ENCODE measurements around the gene CD2BP2. TPM values are rescaled to one million over a fixed set of nuclear protein-coding genes. Genes with fewer than 3 reads are reported as not detected.

Gene CD2BP2
- total and polyA plus RNA-seq, 2 of the 13 experiments (the other 11 are each of a cell fraction or from before 2014, with no cell fraction given) = 24.9 to 54.6 TPM

DNA sequence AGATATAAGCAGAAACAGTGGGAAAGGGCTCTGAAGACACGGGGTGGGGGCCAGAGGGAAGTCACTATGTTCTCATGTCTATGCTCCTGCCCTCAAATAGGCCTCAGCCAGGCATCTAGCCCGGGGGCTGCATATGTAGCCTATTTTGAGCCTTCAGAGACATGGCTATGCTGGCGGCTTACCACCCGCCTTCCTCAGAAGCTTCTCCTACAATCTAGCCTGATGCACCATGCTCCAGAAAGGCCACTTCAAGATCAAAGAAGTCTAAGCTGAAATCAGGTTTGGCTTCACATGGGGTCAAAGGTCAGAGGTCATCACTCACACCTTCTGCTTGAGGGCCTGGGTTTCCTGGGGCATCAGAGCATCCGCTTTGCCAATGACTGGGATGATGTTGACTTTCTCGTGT, 25.7 kb upstream of the CD2BP2 start (continued):
- TF ChIP-seq, protein P1, sequence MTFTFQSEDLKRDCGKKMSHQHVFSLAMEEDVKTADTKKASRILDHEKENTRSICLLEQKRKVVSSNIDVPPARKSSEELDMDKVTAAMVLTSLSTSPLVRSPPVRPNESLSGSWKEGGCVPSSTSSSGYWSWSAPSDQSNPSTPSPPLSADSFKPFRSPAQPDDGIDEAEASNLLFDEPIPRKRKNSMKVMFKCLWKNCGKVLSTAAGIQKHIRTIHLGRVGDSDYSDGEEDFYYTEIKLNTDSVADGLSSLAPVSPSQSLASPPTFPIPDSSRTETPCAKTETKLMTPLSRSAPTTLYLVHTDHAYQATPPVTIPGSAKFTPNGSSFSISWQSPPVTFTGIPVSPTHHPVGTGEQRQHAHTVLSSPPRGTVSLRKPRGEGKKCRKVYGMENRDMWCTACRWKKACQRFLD (CRISPR knock-in tag; IDR thresholded peaks at IDR 0.05; ENCODE audit: borderline replicate concordance) = no peak
- TF ChIP-seq POLR2AphosphoS5 (IDR thresholded peaks at IDR 0.05; ENCODE audit: low read depth, low read length) = no peak
- no peak for TF ChIP-seq REL (CRISPR knock-in tag; conservative IDR thresholded peaks at IDR 0.05)
- TF ChIP-seq, protein P2, sequence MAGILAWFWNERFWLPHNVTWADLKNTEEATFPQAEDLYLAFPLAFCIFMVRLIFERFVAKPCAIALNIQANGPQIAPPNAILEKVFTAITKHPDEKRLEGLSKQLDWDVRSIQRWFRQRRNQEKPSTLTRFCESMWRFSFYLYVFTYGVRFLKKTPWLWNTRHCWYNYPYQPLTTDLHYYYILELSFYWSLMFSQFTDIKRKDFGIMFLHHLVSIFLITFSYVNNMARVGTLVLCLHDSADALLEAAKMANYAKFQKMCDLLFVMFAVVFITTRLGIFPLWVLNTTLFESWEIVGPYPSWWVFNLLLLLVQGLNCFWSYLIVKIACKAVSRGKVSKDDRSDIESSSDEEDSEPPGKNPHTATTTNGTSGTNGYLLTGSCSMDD (CRISPR knock-in tag; IDR thresholded peaks at IDR 0.05) = no peak
- TF ChIP-seq ZSCAN25 (CRISPR knock-in tag; IDR thresholded peaks at IDR 0.05) = no peak
- no peak for TF ChIP-seq MAZ (IDR thresholded peaks at IDR 0.05; ENCODE audit: borderline replicate concordance, low read depth, low read length)
- no peak for TF ChIP-seq MAZ (CRISPR knock-in tag; IDR thresholded peaks at IDR 0.05; ENCODE audit: low read depth)
- TF ChIP-seq, protein P3, sequence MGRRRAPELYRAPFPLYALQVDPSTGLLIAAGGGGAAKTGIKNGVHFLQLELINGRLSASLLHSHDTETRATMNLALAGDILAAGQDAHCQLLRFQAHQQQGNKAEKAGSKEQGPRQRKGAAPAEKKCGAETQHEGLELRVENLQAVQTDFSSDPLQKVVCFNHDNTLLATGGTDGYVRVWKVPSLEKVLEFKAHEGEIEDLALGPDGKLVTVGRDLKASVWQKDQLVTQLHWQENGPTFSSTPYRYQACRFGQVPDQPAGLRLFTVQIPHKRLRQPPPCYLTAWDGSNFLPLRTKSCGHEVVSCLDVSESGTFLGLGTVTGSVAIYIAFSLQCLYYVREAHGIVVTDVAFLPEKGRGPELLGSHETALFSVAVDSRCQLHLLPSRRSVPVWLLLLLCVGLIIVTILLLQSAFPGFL (CRISPR knock-in tag; IDR thresholded peaks at IDR 0.05) = no peak

DNA sequence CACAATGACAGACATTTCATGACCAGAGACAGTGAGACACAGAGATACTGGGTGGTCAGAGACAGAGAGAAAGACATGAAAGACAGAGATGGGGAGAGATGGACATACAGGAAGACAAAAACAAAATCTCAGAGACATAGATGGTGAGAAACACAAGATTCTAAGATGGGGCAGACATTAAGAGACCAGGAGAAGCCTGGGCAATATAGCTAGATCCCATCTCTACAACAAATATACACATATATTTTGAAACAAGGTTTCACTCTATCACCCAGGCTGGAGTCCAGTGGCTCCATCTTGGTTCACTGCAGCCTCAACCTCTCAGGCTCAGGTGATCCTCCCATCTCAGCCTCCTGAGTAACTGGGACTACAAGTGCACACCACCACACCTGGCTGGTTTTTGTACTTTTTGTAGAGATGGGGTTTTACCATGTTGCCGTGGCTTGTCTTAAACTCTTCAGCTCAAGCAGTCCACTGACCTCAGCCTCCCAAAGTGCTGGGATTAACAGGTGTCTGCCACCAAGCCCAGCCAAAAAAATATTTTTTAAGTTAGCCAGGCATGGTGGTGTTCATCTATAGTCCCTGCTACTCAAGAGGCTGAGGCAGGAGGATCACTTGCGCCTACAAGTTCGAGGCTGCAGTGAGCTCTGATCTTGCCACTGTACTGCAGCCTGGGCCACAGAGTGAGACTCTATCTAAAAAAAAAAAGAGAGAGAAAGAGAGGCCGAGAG, 25.1 kb upstream of the CD2BP2 start:
- ChIA-PET POLR2A (interaction anchor here (1.4 to 1.5 kb wide), 2 partner anchors 9 to 22 kb away, joined by 5 to 6 read pairs; no protein-coding TSS in a partner anchor), CTCF (ENCODE audit: low intra/inter-chr PET ratio, low total read pairs) (no interaction called here)
- Histone ChIP-seq H3K4me3 (replicated peaks in 1 of 3; ENCODE audit: insufficient read depth in 1 of 3, low read depth in 2 of 3, low read length in 3 of 3) (no peak overlapping the region), H3K27me3 (ENCODE audit: control insufficient read depth in 1 of 2, insufficient read depth in 2 of 2, low read length in 2 of 2) (no peaks in the 10 kb centered on the region), H3K4me1 (ENCODE audit: insufficient read depth, low read length) (peaks cover 52% of the 10 kb centered on the region), H3K9me3 (ENCODE audit: low read length) (no peaks in the 10 kb centered on the region), H3K4me2 (ENCODE audit: low read depth, low read length) (no peak overlapping the region), H3K79me2 (ENCODE audit: insufficient read depth, low read length) (peaks cover 2% of the 10 kb centered on the region), H3K9ac (ENCODE audit: insufficient read depth, low read depth, low read length) (no peak overlapping the region), H3K36me3 (replicated peaks in 1 of 2; ENCODE audit: control insufficient read depth in 1 of 2, insufficient read depth in 2 of 2, low read length in 2 of 2) (no peaks in the 10 kb centered on the region), H3K27ac (ENCODE audit: extremely low read length, insufficient read depth, low read length) (no peak overlapping the region), H4K20me1 (ENCODE audit: insufficient read depth, low read length) (no peaks in the 10 kb centered on the region), H2AFZ (ENCODE audit: low read length) (no peak overlapping the region)
- WGBS (ENCODE audit: low lambda C conversion rate) = 93% methylated on average over 4 of the region's 4 CpGs
- TF ChIP-seq FOXM1 (CRISPR knock-in tag; IDR thresholded peaks at IDR 0.05) = 0 out of 2 replicates have a peak, but pooled peaks have one; percentile 44
- peak; percentile 67; the same call in 1 of the 2 replicates for TF ChIP-seq ZNF121 (CRISPR knock-in tag; IDR thresholded peaks at IDR 0.05)
- no peak for TF ChIP-seq ELF1 (CRISPR knock-in tag; IDR thresholded peaks at IDR 0.05)
- ATAC-seq = no peak
- no TSS peak for BruUV-seq (replicated peaks)
- intact Hi-C loops (cut with micrococcal nuclease; ENCODE audit: unreplicated experiment) (no loop called here), in situ Hi-C loops (cut with HindIII; ENCODE audit: extremely low pct_ligation_motif_present, low pct_unique_long_range_greater_than_20kb) (no loop called here)
- DNase-seq (ENCODE audit: low spot score) = no peak
- FAIRE-seq = no peak
